Measurements from ENCODE around the gene GDF15.

GRCh38 chr19:18428787-18429674 lies 43.1 kb downstream of the GDF15 start:
- TF ChIP-seq CTCF (IDR thresholded peaks at IDR 0.05; ENCODE audit: insufficient read depth, low read length, poor library complexity, severe bottlenecking) (no peak), EZH2phosphoT487 (conservative IDR thresholded peaks at IDR 0.05; ENCODE audit: low read length) (no peak)
